ENCODE measurements around the gene BAIAP2L2. TPM values are rescaled to one million over a fixed set of nuclear protein-coding genes. Genes with fewer than 3 reads are reported as not detected.

The BAIAP2L2 gene
- total and polyA plus RNA-seq, 2 experiments from 2014 or later = 4.4 to 8.2 TPM

DNA sequence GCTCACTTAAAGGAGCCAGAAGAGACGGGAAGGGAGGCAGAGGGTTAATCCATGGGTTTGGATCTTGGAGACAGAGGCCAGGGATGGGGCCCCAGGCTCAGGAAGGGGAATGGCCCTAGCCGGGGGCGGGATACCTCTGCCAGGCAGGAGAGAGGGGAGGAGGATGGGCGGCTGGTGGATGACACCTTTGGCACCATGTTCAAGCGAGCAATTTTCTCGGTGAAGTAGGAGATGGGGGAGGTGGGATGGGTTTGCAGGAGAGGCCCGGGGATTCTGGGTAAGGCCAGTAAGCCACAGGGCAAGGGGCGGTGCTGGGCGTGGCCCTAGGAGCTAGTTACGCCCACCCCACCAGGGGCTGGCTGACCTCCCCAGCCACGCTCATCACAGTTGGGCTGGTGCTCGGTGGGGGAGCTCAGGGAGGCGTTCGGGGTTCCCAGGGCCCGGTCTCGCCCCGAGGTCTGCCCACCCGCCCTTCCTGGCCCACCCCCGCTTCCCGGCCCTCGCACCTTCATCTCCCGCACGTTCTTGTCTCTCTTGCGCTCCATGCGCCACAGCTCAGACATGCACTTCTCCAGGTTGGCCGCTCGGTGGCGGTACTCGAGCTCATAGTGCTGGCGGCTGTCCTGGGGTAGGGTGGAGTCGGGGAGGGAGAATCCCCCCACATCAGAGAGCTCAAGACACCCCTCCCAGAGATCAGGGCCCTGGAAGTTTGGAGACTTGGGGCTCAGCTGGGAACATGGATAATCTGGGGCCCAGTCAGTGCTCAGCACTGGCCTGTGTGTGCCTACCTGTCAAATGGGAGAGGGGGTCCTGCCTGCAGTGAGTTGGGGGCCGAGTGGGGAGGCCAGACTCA is 12.7 kb downstream of the BAIAP2L2 start:
- Histone ChIP-seq H3K4me2 (no peak overlapping the region), H3K79me2 (no peaks in the 10 kb centered on the region), H3K27me3 (no peaks in the 10 kb centered on the region), H3K9me2 (replicated peaks; ENCODE audit: insufficient read depth) (no peaks in the 10 kb centered on the region), H3K4me1 (ENCODE audit: insufficient read depth) (peaks cover 18% of the 10 kb centered on the region), H3K27ac (peak overlapping the region; percentile 93), H4K20me1 (ENCODE audit: insufficient read depth, poor library complexity, severe bottlenecking) (no peaks in the 10 kb centered on the region), H2AFZ (no peak overlapping the region), H3K4me3 (no peak overlapping the region), H3K9me3 (ENCODE audit: low read depth) (no peaks in the 10 kb centered on the region), H3K36me3 (replicated peaks; ENCODE audit: insufficient read depth, low read depth) (no peaks in the 10 kb centered on the region)
- WGBS (ENCODE audit: low lambda C conversion rate, missing lambda C conversion rate) = 27% methylated on average over 14 of the region's 32 CpGs
- DNase-seq (ENCODE audit: low spot score) = no peak
- TF ChIP-seq, protein P1, sequence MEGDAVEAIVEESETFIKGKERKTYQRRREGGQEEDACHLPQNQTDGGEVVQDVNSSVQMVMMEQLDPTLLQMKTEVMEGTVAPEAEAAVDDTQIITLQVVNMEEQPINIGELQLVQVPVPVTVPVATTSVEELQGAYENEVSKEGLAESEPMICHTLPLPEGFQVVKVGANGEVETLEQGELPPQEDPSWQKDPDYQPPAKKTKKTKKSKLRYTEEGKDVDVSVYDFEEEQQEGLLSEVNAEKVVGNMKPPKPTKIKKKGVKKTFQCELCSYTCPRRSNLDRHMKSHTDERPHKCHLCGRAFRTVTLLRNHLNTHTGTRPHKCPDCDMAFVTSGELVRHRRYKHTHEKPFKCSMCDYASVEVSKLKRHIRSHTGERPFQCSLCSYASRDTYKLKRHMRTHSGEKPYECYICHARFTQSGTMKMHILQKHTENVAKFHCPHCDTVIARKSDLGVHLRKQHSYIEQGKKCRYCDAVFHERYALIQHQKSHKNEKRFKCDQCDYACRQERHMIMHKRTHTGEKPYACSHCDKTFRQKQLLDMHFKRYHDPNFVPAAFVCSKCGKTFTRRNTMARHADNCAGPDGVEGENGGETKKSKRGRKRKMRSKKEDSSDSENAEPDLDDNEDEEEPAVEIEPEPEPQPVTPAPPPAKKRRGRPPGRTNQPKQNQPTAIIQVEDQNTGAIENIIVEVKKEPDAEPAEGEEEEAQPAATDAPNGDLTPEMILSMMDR (IDR thresholded peaks at IDR 0.05; ENCODE audit: poor library complexity) = peak; percentile 43
- no peak for TF ChIP-seq EZH2 (IDR thresholded peaks at IDR 0.05; ENCODE audit: borderline replicate concordance)

DNA sequence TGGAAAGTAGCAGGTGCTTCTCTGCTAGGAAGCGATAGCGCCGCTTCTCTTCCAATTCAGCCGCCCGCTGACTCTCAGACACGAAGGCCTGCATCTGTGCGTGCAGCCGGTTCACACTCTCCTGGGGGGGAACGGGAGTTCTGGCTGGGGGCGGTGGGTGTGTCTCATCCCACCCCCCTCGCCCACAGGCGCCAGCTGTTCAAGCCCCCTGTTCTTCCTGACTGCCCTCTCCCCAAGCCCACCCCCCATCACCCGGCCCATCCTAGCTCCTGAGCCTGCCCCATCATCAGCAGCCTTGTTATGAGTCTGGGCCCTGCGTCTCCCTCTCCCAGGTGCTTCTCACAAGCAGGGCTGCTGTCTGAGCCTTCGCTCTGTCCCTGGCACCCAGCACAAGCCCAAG is 13.4 kb downstream of the BAIAP2L2 start:
- Histone ChIP-seq H3K9me3 (ENCODE audit: low read depth) (no peaks in the 10 kb centered on the region), H3K27me3 (no peaks in the 10 kb centered on the region), H4K20me1 (ENCODE audit: insufficient read depth, poor library complexity, severe bottlenecking) (no peaks in the 10 kb centered on the region), H3K79me2 (no peaks in the 10 kb centered on the region), H3K4me1 (ENCODE audit: insufficient read depth) (peaks cover 18% of the 10 kb centered on the region), H2AFZ (no peak overlapping the region), H3K4me2 (no peak overlapping the region), H3K9me2 (replicated peaks; ENCODE audit: insufficient read depth) (no peaks in the 10 kb centered on the region), H3K27ac (no peak overlapping the region), H3K36me3 (replicated peaks; ENCODE audit: insufficient read depth, low read depth) (no peaks in the 10 kb centered on the region), H3K4me3 (no peak overlapping the region)
- WGBS (ENCODE audit: low lambda C conversion rate, missing lambda C conversion rate) = 77% methylated on average over 11 of the region's 15 CpGs
- TF ChIP-seq EZH2 (IDR thresholded peaks at IDR 0.05; ENCODE audit: borderline replicate concordance) (no peak), EZH2phosphoT487 (IDR thresholded peaks at IDR 0.05; ENCODE audit: low read depth, severe bottlenecking, unreplicated experiment) (no peak)
- TF ChIP-seq, protein P1 (IDR thresholded peaks at IDR 0.05; ENCODE audit: poor library complexity) = no peak
- no peak for DNase-seq (ENCODE audit: low spot score)

DNA sequence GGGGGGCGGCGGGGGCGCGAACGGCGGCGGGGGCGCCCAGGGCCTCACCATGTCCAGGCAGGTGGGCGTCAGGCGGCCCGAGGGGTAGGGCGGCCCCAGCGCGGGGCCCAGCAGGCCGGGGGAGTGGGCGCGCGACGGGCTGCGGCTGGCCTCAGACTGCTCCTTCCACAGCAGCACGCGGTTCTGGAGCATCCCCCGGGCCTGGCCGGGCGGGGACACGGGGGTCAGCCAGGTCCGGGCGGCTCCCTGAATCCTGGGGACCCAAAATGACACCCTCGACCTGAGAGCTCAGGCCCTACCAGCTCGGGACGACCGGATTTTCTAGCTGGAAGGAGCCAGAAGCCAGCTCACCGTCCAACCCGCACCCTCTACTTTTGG is 21.0 kb downstream of the BAIAP2L2 start:
- TF ChIP-seq EZH2phosphoT487 (IDR thresholded peaks at IDR 0.05; ENCODE audit: low read depth, severe bottlenecking, unreplicated experiment) (no peak), EZH2 (IDR thresholded peaks at IDR 0.05; ENCODE audit: borderline replicate concordance) (no peak)
- TF ChIP-seq, protein P1 (IDR thresholded peaks at IDR 0.05; ENCODE audit: poor library complexity) = no peak
- Histone ChIP-seq H3K4me1 (ENCODE audit: insufficient read depth) (no peaks in the 10 kb centered on the region), H3K9me3 (ENCODE audit: low read depth) (no peaks in the 10 kb centered on the region), H4K20me1 (ENCODE audit: insufficient read depth, poor library complexity, severe bottlenecking) (no peaks in the 10 kb centered on the region), H3K27ac (no peak overlapping the region), H2AFZ (no peak overlapping the region), H3K27me3 (no peaks in the 10 kb centered on the region), H3K9me2 (replicated peaks; ENCODE audit: insufficient read depth) (no peaks in the 10 kb centered on the region), H3K79me2 (no peaks in the 10 kb centered on the region), H3K4me3 (no peak overlapping the region), H3K36me3 (replicated peaks; ENCODE audit: insufficient read depth, low read depth) (no peaks in the 10 kb centered on the region), H3K4me2 (peak overlapping the region; percentile 66)
- 66% methylated on average over 23 of the region's 34 CpGs for WGBS (ENCODE audit: low lambda C conversion rate, missing lambda C conversion rate)
- no peak for DNase-seq (ENCODE audit: low spot score)

All from hepatocyte (in vitro differentiated cells).